ENCODE measurements around the gene PHF12. TPM values are rescaled to one million over a fixed set of nuclear protein-coding genes. Genes with fewer than 3 reads are reported as not detected.
A peak's percentile ranks its signal among the peaks of the same experiment; 100 is the strongest.

The PHF12 gene
- total RNA-seq, 1 donor from 2014 or later = 56.1 TPM

DNA sequence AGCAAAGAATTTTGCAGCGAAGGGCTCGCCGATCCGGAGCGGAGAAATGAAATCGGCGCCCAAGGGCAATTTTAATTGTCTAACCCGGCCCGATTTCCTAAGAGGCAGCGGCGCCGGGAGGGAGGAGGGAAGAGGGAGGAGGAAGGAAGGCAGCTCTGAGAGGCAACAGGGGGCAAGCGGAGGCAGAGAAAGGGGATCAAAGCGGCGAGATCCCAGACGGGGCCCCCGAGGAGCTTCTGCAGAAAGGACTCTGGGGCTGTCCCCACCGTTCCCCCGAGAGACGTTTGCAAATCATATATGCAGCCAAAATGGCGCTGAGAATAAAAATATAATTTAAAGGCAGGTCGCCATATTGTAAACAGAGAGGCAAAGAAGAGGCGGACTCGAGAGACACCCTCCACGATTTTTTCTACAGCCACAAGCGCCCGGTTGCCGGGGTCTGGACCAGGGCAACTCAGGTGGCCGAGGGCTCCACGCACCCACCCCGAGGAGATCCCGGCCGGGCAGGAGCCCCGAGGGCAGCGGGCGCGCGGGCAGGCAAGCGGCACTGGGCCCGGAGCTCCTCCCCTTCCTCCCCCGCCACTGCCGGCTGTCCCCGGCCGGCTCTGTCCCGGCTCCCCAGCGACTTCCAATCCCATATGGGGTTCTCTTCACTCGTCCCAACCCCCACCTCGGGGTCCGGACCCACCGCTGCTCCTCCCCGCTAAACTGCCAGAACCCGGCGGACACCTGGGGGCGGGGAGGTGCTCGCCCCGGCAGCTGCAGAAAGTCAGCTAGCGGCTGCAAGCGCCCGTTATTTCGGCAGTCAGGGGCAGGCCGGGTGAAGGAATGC lies 1.9 kb downstream of the PHF12 start:
- Mint-ChIP-seq H3K4me1 (ENCODE audit: unreplicated experiment) (peaks cover 20% of the 10 kb centered on the region), H3K27ac (ENCODE audit: unreplicated experiment) (peak overlapping the region; percentile 82), H3K4me3 (ENCODE audit: unreplicated experiment) (peak overlapping the region; percentile 94), H3K9me3 (ENCODE audit: unreplicated experiment) (no peaks in the 10 kb centered on the region), H3K36me3 (ENCODE audit: low read depth, unreplicated experiment) (peaks cover 28% of the 10 kb centered on the region), H3K27me3 (ENCODE audit: unreplicated experiment) (peaks cover 2% of the 10 kb centered on the region)
- TF ChIP-seq, protein P1, sequence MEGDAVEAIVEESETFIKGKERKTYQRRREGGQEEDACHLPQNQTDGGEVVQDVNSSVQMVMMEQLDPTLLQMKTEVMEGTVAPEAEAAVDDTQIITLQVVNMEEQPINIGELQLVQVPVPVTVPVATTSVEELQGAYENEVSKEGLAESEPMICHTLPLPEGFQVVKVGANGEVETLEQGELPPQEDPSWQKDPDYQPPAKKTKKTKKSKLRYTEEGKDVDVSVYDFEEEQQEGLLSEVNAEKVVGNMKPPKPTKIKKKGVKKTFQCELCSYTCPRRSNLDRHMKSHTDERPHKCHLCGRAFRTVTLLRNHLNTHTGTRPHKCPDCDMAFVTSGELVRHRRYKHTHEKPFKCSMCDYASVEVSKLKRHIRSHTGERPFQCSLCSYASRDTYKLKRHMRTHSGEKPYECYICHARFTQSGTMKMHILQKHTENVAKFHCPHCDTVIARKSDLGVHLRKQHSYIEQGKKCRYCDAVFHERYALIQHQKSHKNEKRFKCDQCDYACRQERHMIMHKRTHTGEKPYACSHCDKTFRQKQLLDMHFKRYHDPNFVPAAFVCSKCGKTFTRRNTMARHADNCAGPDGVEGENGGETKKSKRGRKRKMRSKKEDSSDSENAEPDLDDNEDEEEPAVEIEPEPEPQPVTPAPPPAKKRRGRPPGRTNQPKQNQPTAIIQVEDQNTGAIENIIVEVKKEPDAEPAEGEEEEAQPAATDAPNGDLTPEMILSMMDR (IDR thresholded peaks at IDR 0.05; ENCODE audit: unreplicated experiment) = no peak
- peak; percentile 52 for DNase-seq (ENCODE audit: low spot score)

DNA sequence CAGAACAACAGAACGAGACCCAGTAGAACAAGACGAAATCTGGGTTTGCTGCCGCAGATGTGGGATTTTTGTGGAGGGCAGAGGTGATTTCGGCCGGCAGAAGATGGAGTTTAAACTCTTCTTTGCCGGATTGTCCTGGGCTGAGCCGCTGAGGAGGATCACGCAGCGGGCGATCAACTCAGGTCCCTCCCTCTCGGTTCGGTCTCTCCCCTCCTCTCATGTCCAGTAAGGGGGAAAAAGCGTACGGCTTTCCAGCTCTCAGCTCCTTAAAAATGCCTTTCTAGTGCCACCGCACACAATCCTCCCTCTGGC lies 2.5 kb downstream of the PHF12 start:
- Mint-ChIP-seq H3K9me3 (ENCODE audit: unreplicated experiment) (no peaks in the 10 kb centered on the region), H3K4me3 (ENCODE audit: unreplicated experiment) (peak overlapping the region; percentile 94), H3K4me1 (ENCODE audit: unreplicated experiment) (peaks cover 20% of the 10 kb centered on the region), H3K27me3 (ENCODE audit: unreplicated experiment) (peaks cover 2% of the 10 kb centered on the region), H3K27ac (ENCODE audit: unreplicated experiment) (peak overlapping the region; percentile 82), H3K36me3 (ENCODE audit: low read depth, unreplicated experiment) (peaks cover 28% of the 10 kb centered on the region)
- DNase-seq (ENCODE audit: low spot score) = no peak
- TF ChIP-seq, protein P1 (IDR thresholded peaks at IDR 0.05; ENCODE audit: unreplicated experiment) = no peak

DNA sequence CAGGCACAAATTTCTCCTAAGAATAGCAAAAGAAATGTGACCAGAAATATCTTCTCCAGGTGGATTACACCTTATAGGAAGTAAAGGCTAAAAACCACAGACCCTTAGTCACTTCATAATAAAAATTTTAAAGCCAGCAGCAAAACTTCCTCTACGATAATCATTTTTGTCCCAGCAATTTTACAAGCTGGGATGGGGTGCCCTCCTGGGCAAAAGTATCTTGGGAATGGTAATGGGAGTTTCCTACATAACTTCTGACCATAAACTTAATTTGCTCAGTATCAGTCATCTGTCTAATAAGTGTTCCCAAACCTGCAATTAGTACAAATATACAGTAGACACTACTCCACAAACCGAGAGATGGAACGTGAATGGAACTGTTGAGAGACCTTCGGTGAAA lies 3.0 kb downstream of the PHF12 start:
- peak overlapping the region; percentile 94 for H3K4me3 Mint-ChIP-seq (ENCODE audit: unreplicated experiment)
- H3K36me3 Mint-ChIP-seq (ENCODE audit: low read depth, unreplicated experiment) = peaks cover 28% of the 10 kb centered on the region
- TF ChIP-seq, protein P1 (IDR thresholded peaks at IDR 0.05; ENCODE audit: unreplicated experiment) = no peak
- peaks cover 20% of the 10 kb centered on the region for H3K4me1 Mint-ChIP-seq (ENCODE audit: unreplicated experiment)
- H3K9me3 Mint-ChIP-seq (ENCODE audit: unreplicated experiment) = no peaks in the 10 kb centered on the region
- DNase-seq (ENCODE audit: low spot score) = no peak
- H3K27ac Mint-ChIP-seq (ENCODE audit: unreplicated experiment) = peak overlapping the region; percentile 82
- H3K27me3 Mint-ChIP-seq (ENCODE audit: unreplicated experiment) = peaks cover 2% of the 10 kb centered on the region

DNA sequence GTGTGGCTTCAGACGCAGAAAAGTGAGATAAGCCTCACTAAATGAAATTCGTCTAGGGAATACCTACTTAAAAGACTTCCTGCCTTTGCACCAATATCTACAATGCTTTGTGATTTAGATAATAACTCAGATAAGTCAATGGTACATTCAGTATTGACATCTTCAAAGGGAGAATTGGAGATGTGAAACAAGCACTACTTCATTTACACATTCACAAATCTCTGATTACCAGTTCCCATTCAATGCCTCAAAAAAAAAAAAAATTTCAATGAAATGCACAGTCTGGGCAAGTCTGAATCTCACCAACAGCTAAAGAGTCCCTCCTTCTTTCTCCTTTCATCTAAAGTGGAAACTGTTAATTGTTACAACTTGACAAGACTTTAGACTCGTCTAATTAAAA lies 3.7 kb downstream of the PHF12 start:
- Mint-ChIP-seq H3K4me3 (ENCODE audit: unreplicated experiment) (peak overlapping the region; percentile 94), H3K27ac (ENCODE audit: unreplicated experiment) (peak overlapping the region; percentile 64), H3K9me3 (ENCODE audit: unreplicated experiment) (no peaks in the 10 kb centered on the region), H3K36me3 (ENCODE audit: low read depth, unreplicated experiment) (peaks cover 28% of the 10 kb centered on the region), H3K27me3 (ENCODE audit: unreplicated experiment) (peaks cover 2% of the 10 kb centered on the region), H3K4me1 (ENCODE audit: unreplicated experiment) (peaks cover 20% of the 10 kb centered on the region)
- DNase-seq (ENCODE audit: low spot score) = no peak
- TF ChIP-seq, protein P1 (IDR thresholded peaks at IDR 0.05; ENCODE audit: unreplicated experiment) = no peak

DNA sequence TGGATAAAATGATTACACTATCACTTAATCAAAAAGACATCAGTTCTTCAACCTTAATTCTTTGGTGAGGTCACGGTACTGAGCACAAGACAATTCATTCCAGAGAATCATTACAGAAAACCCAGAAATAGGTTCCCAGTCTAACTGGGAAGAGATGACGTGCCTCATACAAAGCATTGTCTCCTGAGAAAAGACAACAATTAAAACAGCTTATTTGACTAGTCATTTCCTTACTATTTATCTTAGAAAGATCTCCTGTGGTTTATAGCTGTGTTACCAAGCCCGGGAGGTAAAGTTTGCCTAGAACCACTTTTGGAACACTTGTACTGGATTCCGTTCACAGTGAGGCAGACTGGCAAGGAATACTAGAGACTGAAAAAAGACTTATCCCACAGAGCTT lies 5.1 kb downstream of the PHF12 start:
- H3K4me3 Mint-ChIP-seq (ENCODE audit: unreplicated experiment) = no peak overlapping the region
- DNase-seq (ENCODE audit: low spot score) = no peak
- TF ChIP-seq, protein P1 (IDR thresholded peaks at IDR 0.05; ENCODE audit: unreplicated experiment) = no peak
- peaks cover 28% of the 10 kb centered on the region for H3K36me3 Mint-ChIP-seq (ENCODE audit: low read depth, unreplicated experiment)
- peak overlapping the region; percentile 77 for H3K27ac Mint-ChIP-seq (ENCODE audit: unreplicated experiment)
- peaks cover 2% of the 10 kb centered on the region for H3K27me3 Mint-ChIP-seq (ENCODE audit: unreplicated experiment)
- H3K4me1 Mint-ChIP-seq (ENCODE audit: unreplicated experiment) = peaks cover 20% of the 10 kb centered on the region
- H3K9me3 Mint-ChIP-seq (ENCODE audit: unreplicated experiment) = no peaks in the 10 kb centered on the region

Data from endothelial cell (in vitro differentiated cells).